ENCODE data around the gene NOX3. TPM values are rescaled to one million over a fixed set of nuclear protein-coding genes. Genes with fewer than 3 reads are reported as not detected.
"Not testable (repeated sequence)": the region's sequence is repeated elsewhere in the genome, so short reads cannot be mapped to it uniquely, and the experiment has no call there.

Gene NOX3
- polyA plus RNA-seq, 1 donor = 1.6 TPM

DNA sequence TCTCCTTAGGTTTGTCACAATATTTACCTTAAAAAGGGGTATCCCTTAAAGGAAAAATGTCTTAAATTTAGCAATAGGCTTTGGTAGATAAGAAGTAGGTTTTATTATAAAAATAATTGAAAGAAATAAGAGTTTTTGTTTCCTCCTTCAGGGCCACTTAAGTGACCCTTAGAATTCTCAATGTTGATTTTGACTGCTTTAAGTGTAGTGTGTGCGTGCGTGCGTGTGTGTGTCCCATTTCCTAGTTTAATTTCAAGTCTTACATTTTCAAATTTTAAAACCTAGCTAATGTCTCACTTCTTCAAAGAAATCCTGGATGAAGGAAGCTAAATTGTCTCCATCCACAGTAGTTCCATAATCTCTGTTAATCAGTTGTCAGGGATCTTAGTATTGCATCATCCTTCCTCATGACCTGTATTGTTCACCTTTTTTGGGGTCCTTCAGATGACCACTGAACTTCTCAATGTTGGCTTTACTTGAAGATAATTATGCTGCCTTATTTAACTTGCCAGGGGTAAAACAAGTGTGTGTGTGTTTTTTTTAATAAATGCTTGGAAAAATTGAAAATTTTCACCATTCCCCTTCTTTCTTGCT, 90.7 kb downstream of the NOX3 start:
- no peak for DNase-seq

- DNase-seq = not testable (repeated sequence)
Observed at GRCh38 chr6:155364021-155364420, 91.6 kb downstream of the NOX3 start.

GRCh38 chr6:155362968-155363632, 92.5 kb downstream of the NOX3 start:
- not testable (repeated sequence) for DNase-seq

GRCh38 chr6:155354167-155354566, 101.5 kb downstream of the NOX3 start:
- no peak for DNase-seq

GRCh38 chr6:155352811-155353210, 102.8 kb downstream of the NOX3 start:
- DNase-seq = no peak

GRCh38 chr6:155352130-155352420, 103.6 kb downstream of the NOX3 start:
- no peak for DNase-seq

- no peak for DNase-seq
Observed at GRCh38 chr6:155351273-155352129, 104.1 kb downstream of the NOX3 start.

DNA sequence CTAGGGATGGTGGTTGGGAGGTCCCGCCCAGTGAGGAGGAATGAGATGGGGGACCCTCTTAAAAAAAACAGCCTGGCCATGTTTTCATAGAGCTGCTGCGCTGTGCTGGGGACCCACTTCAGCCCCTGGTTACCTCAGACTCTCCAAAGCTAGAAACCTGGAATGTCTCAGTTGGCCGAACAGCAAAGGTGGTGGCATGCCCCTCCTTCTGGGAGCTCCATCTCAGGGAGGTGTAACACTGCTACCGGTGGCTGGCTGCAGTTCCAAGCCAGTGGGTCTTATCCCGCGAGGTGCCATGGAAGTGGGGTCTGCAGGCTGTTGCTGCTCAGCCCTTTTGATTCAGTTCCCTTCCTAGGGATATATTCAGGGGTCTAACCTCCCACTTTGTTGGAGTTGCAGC, 105.7 kb downstream of the NOX3 start:
- no peak for DNase-seq

- no peak for DNase-seq
Observed at GRCh38 chr6:155349129-155349528, 106.5 kb downstream of the NOX3 start.

GRCh38 chr6:155347800-155348199, 107.8 kb downstream of the NOX3 start:
- DNase-seq = no peak

DNA sequence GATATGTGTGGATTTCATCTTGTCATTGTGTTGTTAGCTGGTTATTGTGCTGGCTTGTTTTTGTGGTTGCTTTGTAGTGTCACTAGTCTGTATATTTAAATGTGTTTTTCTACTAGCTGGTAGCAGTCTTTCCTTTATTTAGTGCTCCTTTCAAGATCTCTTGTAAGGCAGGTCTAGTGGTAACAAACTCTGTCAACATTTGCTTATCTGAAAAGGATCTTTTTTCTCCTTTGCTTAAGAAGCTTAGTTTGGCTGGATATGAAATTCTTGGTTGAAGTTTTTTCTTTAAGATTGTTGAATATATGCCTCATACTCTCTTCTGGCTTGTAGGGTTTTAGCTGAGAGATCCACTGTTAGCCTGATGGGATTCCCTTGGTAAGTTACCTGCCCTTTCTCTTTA, 108.7 kb downstream of the NOX3 start:
- no peak for DNase-seq

Other genes with a start within 250 kb of the NOX3 start
- gene CLDN20, start 191.8 kb downstream of the NOX3 start, polyA plus RNA-seq (ENCODE audit: insufficient read length) = 3.3 TPM
- 25.6 TPM for gene TFB1M, start 141.4 kb downstream of the NOX3 start, polyA plus RNA-seq (ENCODE audit: insufficient read length)